GM21529 (cell line): ENCODE data around the gene GABRQ.
"Not testable (repeated sequence)": the region's sequence is repeated elsewhere in the genome, so short reads cannot be mapped to it uniquely, and the experiment has no call there.

Source experiments
- ATAC-seq: cut with Tn5 transposase; IDR thresholded peaks from one replicate; pipeline ENCODE4 v1.9.1; 2021; ENCODE audit not compliant: unreplicated experiment

GABRQ gene

DNA sequence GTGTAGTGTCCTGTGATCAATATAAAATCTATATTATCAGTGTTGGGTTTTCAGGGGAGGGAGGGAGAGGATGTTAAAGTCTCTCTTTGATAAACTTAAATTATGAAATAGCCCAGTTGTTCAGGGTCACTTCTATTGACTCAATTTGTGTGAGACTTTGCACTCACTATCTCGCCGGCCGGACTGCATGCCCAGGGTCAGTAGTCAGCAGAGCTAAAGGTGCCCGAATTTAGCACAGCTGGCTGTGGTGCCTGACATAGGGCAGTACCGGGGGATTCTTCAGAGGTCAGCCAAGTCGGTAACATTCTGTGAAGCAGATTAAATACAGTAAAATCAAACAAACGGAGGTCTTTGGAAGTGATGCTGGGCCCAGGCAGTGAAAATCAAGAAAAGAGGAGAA is 19.2 kb downstream of the GABRQ start:
- ATAC-seq = no peak

DNA sequence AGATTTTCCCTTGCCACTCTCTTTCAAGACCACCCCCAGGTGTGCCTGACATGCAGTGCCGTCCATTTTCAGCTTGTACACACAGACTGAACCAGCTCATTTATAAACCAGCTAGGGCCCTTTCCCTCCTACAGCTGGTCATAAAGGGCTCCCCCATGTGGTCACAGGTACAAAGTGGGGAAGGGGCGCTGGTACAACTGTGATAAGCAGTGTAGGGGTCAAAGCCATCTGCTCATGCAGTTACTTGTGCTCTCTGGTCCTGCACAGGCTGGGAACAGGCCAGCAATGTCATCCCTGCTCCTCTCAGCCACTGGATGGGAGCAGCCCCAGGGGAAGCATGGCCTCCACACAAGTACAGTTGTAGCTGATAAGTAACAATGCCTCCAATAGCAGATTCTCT is 20.6 kb downstream of the GABRQ start:
- no peak for ATAC-seq

DNA sequence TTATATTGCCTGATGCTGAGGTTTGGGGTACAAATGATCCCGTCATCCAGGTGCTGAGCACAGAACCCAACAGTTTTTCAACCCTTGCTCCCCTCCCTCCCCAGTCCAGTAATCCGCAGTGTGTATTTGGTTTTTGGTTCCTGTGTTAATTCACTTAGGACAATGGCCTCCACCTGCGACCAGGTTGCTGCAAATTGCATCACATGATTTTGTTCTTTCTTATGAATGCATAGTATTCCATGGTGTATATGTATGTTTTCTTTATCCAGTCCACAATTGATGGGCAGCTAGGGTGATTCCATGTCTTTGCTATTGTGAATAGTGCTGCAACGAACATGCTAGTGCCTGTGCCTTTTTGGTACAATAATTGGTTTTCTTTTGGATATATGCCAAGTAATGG is 25.4 kb downstream of the GABRQ start:
- ATAC-seq = no peak

- no peak for ATAC-seq
Observed at GRCh38 chrX:152674135-152674534, 36.4 kb downstream of the GABRQ start.

DNA sequence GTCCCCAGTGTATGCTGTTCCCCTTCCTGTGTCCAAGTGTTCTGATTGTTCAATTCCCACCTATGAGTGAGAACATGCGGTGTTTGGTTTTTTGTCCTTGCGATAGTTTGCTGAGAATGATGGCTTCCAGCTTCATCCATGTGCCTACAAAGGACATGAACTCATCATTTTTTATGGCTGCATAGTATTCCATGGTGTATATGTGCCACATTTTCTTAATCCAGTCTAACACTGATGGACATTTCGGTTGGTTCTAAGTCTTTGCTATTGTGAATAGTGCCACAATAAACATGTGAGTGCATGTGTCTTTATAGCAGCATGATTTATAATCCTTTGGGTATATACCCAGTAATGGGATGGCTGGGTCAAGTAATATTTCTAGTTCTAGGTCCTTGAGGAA is 37.0 kb downstream of the GABRQ start:
- ATAC-seq = not testable (repeated sequence)

DNA sequence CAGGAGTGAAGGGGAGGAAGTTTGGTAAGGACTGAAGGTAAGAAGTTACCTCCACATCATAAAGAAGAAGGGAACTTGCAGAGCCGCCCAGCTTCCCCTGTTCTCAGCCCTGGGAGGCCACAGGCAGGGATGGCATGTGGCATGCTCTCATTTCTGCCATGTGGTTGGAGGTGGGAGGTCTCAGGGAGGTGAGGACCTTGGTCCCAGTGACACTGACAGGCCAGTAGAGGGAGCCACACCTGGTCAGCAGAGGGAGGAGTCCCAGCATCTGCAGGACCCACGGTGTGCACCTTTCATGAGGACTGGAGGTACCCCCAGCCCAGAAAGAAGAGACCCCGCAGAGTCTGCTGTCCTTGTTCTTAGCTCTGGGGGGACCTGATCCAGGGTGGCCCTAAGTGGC is 43.3 kb downstream of the GABRQ start:
- ATAC-seq = peak; percentile 96

DNA sequence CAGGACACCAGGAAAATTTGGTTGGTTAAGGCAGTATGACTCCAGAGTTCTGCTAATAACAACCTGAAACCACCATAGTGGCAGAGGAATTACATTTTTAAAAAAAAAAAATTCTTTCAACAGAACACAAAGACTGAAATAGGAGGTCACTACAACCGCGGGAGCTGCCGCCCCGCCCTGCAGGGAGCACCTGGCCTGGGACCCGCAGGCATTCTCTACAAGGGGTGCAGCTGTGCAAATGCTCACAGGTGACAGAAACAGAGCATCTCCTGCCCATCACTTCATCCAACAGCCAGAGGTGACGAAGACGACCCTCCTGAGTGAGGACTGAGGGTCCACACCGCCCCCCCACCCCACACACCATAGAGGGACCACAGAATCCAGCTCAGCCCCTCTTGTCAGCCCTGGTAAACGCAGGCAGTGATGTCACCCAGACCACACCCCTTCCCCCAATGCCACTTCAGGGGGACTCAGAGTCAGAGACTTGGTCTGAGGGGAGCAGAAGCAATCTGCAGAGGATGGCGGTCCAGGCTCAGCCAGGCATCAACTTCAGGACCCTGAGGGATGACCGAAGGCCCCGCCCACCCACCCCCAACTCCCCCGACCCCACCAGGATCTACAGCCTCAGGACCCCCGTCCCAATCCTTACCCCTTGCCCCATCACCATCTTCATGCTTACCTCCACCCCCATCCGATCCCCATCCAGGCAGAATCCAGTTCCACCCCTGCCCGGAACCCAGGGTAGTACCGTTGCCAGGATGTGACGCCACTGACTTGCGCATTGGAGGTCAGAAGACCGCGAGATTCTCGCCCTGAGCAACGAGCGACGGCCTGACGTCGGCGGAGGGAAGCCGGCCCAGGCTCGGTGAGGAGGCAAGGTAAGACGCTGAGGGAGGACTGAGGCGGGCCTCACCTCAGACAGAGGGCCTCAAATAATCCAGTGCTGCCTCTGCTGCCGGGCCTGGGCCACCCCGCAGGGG is 60.5 kb downstream of the GABRQ start, which contains the start of gene MAGEA3:
Gene MAGEA3 (plus strand): TSS at position 843 of the 980 bp plus-strand sequence. CDS start 2,039 bp downstream, outside the sequence.
- not testable (repeated sequence) for ATAC-seq

- ATAC-seq = not testable (repeated sequence)
Observed at GRCh38 chrX:152700390-152700789, 62.7 kb downstream of the GABRQ start.

GRCh38 chrX:152706500-152706899 is 68.8 kb downstream of the GABRQ start:
- ATAC-seq = not testable (repeated sequence)
